OCI-LY1 (cell line): Measurements from ENCODE around the gene NUFIP2.

ENCODE experiments used
- EZH2 ChIP-seq: fragments of 200-600 bp; sonication (generic), shearing (Covaris generic); IDR thresholded peaks from 2 replicates; pipeline ENCODE4 v1.8.0; 2017; ENCODE audit warnings: borderline replicate concordance, mixed run types, mild to moderate bottlenecking, antibody characterized with exemption, low read length, moderate library complexity, mixed read lengths
- TF ChIP-seq, protein P1 (sequence below): fragments of 200-600 bp; sonication (generic), shearing (Covaris generic); IDR thresholded peaks from 2 replicates; pipeline ENCODE4 v1.5.1; 2017; ENCODE audit warnings: mild to moderate bottlenecking, antibody characterized with exemption, low read length, moderate library complexity, mixed read lengths

- TF ChIP-seq, protein P1, sequence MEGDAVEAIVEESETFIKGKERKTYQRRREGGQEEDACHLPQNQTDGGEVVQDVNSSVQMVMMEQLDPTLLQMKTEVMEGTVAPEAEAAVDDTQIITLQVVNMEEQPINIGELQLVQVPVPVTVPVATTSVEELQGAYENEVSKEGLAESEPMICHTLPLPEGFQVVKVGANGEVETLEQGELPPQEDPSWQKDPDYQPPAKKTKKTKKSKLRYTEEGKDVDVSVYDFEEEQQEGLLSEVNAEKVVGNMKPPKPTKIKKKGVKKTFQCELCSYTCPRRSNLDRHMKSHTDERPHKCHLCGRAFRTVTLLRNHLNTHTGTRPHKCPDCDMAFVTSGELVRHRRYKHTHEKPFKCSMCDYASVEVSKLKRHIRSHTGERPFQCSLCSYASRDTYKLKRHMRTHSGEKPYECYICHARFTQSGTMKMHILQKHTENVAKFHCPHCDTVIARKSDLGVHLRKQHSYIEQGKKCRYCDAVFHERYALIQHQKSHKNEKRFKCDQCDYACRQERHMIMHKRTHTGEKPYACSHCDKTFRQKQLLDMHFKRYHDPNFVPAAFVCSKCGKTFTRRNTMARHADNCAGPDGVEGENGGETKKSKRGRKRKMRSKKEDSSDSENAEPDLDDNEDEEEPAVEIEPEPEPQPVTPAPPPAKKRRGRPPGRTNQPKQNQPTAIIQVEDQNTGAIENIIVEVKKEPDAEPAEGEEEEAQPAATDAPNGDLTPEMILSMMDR, result no peak
- TF ChIP-seq EZH2, result no peak
These were observed 1.6 kb downstream of the NUFIP2 start for GRCh38 chr17:29292071-29292991.
